ENCODE results near the gene CD74.

GRCh38 chr5:150457562-150458240 lies 45.0 kb upstream of the CD74 start:
- TF ChIP-seq CTCF (conservative IDR thresholded peaks at IDR 0.05 in 1 of 2, IDR thresholded peaks at IDR 0.05 in 1 of 2; ENCODE audit: extremely low read depth in 1 of 2, insufficient read depth in 1 of 2, low read depth in 1 of 2, low read length in 2 of 2) (no peak), EZH2 (IDR thresholded peaks at IDR 0.05; ENCODE audit: borderline replicate concordance, low read length) (no peak)
